ENCODE data around the gene GSDME. TPM values are rescaled to one million over a fixed set of nuclear protein-coding genes. Genes with fewer than 3 reads are reported as not detected.

GSDME gene
- 2.8 TPM for polyA plus RNA-seq (2013, experiment 1 of 2)
- polyA plus RNA-seq (2013, experiment 2 of 2) = 3.0 TPM

- no peak within 1 kb of the TSS for H4K5ac ChIP-seq (ENCODE audit: low read length)
- peak within 1 kb of the TSS; percentile 25 for H3K18ac ChIP-seq (ENCODE audit: low read length)
- peak within 1 kb of the TSS; percentile 80 for H3K23ac ChIP-seq (ENCODE audit: low read length)
- WGBS (ENCODE audit: extremely low coverage, insufficient coverage, low lambda C conversion rate) = no CpG with 5 or more reads among the region's 81 CpGs
- H3K27ac ChIP-seq (ENCODE audit: low read depth, low read length) = no peak within 1 kb of the TSS
- DNase-seq = peak; percentile 62
- peaks cover 15% of the 10 kb centered on the region for H3K27me3 ChIP-seq (ENCODE audit: insufficient read depth, low read length, poor library complexity)
- H2BK120ac ChIP-seq (ENCODE audit: low read depth, low read length) = no peak within 1 kb of the TSS
- peak within 1 kb of the TSS; percentile 88 for H3K56ac ChIP-seq (ENCODE audit: low read length)
- no peaks in the 10 kb centered on the region for H3K79me2 ChIP-seq (ENCODE audit: control insufficient read depth, insufficient read depth, low read length)
- H3K4me3 ChIP-seq (ENCODE audit: low read length) = peak within 1 kb of the TSS; percentile 56
- H2AK5ac ChIP-seq (ENCODE audit: low read length) = no peak within 1 kb of the TSS
- peak within 1 kb of the TSS; percentile 22 for H3K4ac ChIP-seq (ENCODE audit: low read depth, low read length)
- H3K36me3 ChIP-seq (ENCODE audit: control insufficient read depth, insufficient read depth, low read length) = no peaks in the 10 kb centered on the region
- H3K79me1 ChIP-seq (ENCODE audit: low read length) = no peaks in the 10 kb centered on the region
- H3K9ac ChIP-seq (ENCODE audit: low read length) = peak within 1 kb of the TSS; percentile 74
- H3K4me1 ChIP-seq (ENCODE audit: control insufficient read depth, low read depth, low read length) = no peaks in the 10 kb centered on the region
- no peak within 1 kb of the TSS for H4K8ac ChIP-seq (ENCODE audit: low read depth, low read length)
- H3K4me2 ChIP-seq (ENCODE audit: low read length) = peak within 1 kb of the TSS; percentile 78
- no peak within 1 kb of the TSS for H2BK5ac ChIP-seq (ENCODE audit: low read length)
- no peak within 1 kb of the TSS for H2BK15ac ChIP-seq (replicated peaks; ENCODE audit: low read depth)
Observed at GRCh38 chr7:24757353-24758275, at the start of gene GSDME. GSDME (minus strand) TSS chr7:24757464; CDS start chr7:24749774, 7,690 bp downstream.

GRCh38 chr7:24802300-24802699 is 45.0 kb upstream of the GSDME start:
- H3K4me3 ChIP-seq (ENCODE audit: low read length) = no peak overlapping the region
- H3K27ac ChIP-seq (ENCODE audit: low read depth, low read length) = no peak overlapping the region
- H3K36me3 ChIP-seq (ENCODE audit: control insufficient read depth, insufficient read depth, low read length) = peaks cover 1% of the 10 kb centered on the region
- H3K9ac ChIP-seq (ENCODE audit: low read length) = no peak overlapping the region
- H2BK5ac ChIP-seq (ENCODE audit: low read length) = no peak overlapping the region
- no peaks in the 10 kb centered on the region for H3K27me3 ChIP-seq (ENCODE audit: insufficient read depth, low read length, poor library complexity)
- H3K79me2 ChIP-seq (ENCODE audit: control insufficient read depth, insufficient read depth, low read length) = no peaks in the 10 kb centered on the region
- H3K4ac ChIP-seq (ENCODE audit: low read depth, low read length) = no peak overlapping the region
- H4K8ac ChIP-seq (ENCODE audit: low read depth, low read length) = no peak overlapping the region
- no peaks in the 10 kb centered on the region for H3K4me1 ChIP-seq (ENCODE audit: control insufficient read depth, low read depth, low read length)
- H2AK5ac ChIP-seq (ENCODE audit: low read length) = no peak overlapping the region
- H3K4me2 ChIP-seq (ENCODE audit: low read length) = no peak overlapping the region
- no peak overlapping the region for H3K56ac ChIP-seq (ENCODE audit: low read length)
- H4K5ac ChIP-seq (ENCODE audit: low read length) = no peak overlapping the region
- H3K18ac ChIP-seq (ENCODE audit: low read length) = no peak overlapping the region
- H3K23ac ChIP-seq (ENCODE audit: low read length) = no peak overlapping the region
- no peak overlapping the region for H2BK15ac ChIP-seq (replicated peaks; ENCODE audit: low read depth)
- no CpG with 5 or more reads among the region's 5 CpGs for WGBS (ENCODE audit: extremely low coverage, insufficient coverage, low lambda C conversion rate)
- DNase-seq = no peak
- H2BK120ac ChIP-seq (ENCODE audit: low read depth, low read length) = no peak overlapping the region
- H3K79me1 ChIP-seq (ENCODE audit: low read length) = no peaks in the 10 kb centered on the region

GRCh38 chr7:24801883-24802282 is 44.6 kb upstream of the GSDME start:
- no peak overlapping the region for H2AK5ac ChIP-seq (ENCODE audit: low read length)
- H3K9ac ChIP-seq (ENCODE audit: low read length) = no peak overlapping the region
- DNase-seq = no peak
- H3K4me3 ChIP-seq (ENCODE audit: low read length) = no peak overlapping the region
- no peaks in the 10 kb centered on the region for H3K79me1 ChIP-seq (ENCODE audit: low read length)
- H3K23ac ChIP-seq (ENCODE audit: low read length) = no peak overlapping the region
- no peak overlapping the region for H3K4me2 ChIP-seq (ENCODE audit: low read length)
- no CpG with 5 or more reads among the region's 2 CpGs for whole genome bisulfite sequencing (ENCODE audit: extremely low coverage, insufficient coverage, low lambda C conversion rate)
- no peak overlapping the region for H3K27ac ChIP-seq (ENCODE audit: low read depth, low read length)
- no peak overlapping the region for H3K4ac ChIP-seq (ENCODE audit: low read depth, low read length)
- H4K8ac ChIP-seq (ENCODE audit: low read depth, low read length) = no peak overlapping the region
- no peak overlapping the region for H3K56ac ChIP-seq (ENCODE audit: low read length)
- no peak overlapping the region for H2BK15ac ChIP-seq (replicated peaks; ENCODE audit: low read depth)
- H4K5ac ChIP-seq (ENCODE audit: low read length) = no peak overlapping the region
- no peak overlapping the region for H2BK5ac ChIP-seq (ENCODE audit: low read length)
- H3K27me3 ChIP-seq (ENCODE audit: insufficient read depth, low read length, poor library complexity) = no peaks in the 10 kb centered on the region
- H3K4me1 ChIP-seq (ENCODE audit: control insufficient read depth, low read depth, low read length) = no peaks in the 10 kb centered on the region
- peaks cover 1% of the 10 kb centered on the region for H3K36me3 ChIP-seq (ENCODE audit: control insufficient read depth, insufficient read depth, low read length)
- H2BK120ac ChIP-seq (ENCODE audit: low read depth, low read length) = no peak overlapping the region
- no peaks in the 10 kb centered on the region for H3K79me2 ChIP-seq (ENCODE audit: control insufficient read depth, insufficient read depth, low read length)
- H3K18ac ChIP-seq (ENCODE audit: low read length) = no peak overlapping the region

- Histone ChIP-seq H3K9ac (ENCODE audit: low read length) (no peak overlapping the region), H3K23ac (ENCODE audit: low read length) (no peak overlapping the region), H3K4me3 (ENCODE audit: low read length) (no peak overlapping the region), H3K4me2 (ENCODE audit: low read length) (no peak overlapping the region), H3K36me3 (ENCODE audit: control insufficient read depth, insufficient read depth, low read length) (peaks cover 1% of the 10 kb centered on the region), H3K56ac (ENCODE audit: low read length) (no peak overlapping the region), H3K79me2 (ENCODE audit: control insufficient read depth, insufficient read depth, low read length) (no peaks in the 10 kb centered on the region), H2BK120ac (ENCODE audit: low read depth, low read length) (no peak overlapping the region), H3K27me3 (ENCODE audit: insufficient read depth, low read length, poor library complexity) (no peaks in the 10 kb centered on the region), H3K79me1 (ENCODE audit: low read length) (no peaks in the 10 kb centered on the region), H4K5ac (ENCODE audit: low read length) (no peak overlapping the region), H2BK15ac (replicated peaks; ENCODE audit: low read depth) (no peak overlapping the region), H3K4ac (ENCODE audit: low read depth, low read length) (no peak overlapping the region), H2AK5ac (ENCODE audit: low read length) (no peak overlapping the region), H3K4me1 (ENCODE audit: control insufficient read depth, low read depth, low read length) (no peaks in the 10 kb centered on the region), H3K18ac (ENCODE audit: low read length) (no peak overlapping the region), H4K8ac (ENCODE audit: low read depth, low read length) (no peak overlapping the region), H3K27ac (ENCODE audit: low read depth, low read length) (no peak overlapping the region), H2BK5ac (ENCODE audit: low read length) (no peak overlapping the region)
- WGBS (ENCODE audit: extremely low coverage, insufficient coverage, low lambda C conversion rate) = no CpG with 5 or more reads among the region's 9 CpGs
- no peak for DNase-seq
Observed at GRCh38 chr7:24800667-24801066, 43.4 kb upstream of the GSDME start.

GRCh38 chr7:24800073-24800472 is 42.8 kb upstream of the GSDME start:
- H3K4me1 ChIP-seq (ENCODE audit: control insufficient read depth, low read depth, low read length) = no peaks in the 10 kb centered on the region
- H3K18ac ChIP-seq (ENCODE audit: low read length) = no peak overlapping the region
- no peak overlapping the region for H4K5ac ChIP-seq (ENCODE audit: low read length)
- no peak overlapping the region for H2BK120ac ChIP-seq (ENCODE audit: low read depth, low read length)
- no peak overlapping the region for H3K56ac ChIP-seq (ENCODE audit: low read length)
- no peak overlapping the region for H3K4ac ChIP-seq (ENCODE audit: low read depth, low read length)
- H4K8ac ChIP-seq (ENCODE audit: low read depth, low read length) = no peak overlapping the region
- H3K27ac ChIP-seq (ENCODE audit: low read depth, low read length) = no peak overlapping the region
- H3K4me3 ChIP-seq (ENCODE audit: low read length) = no peak overlapping the region
- no peak overlapping the region for H3K23ac ChIP-seq (ENCODE audit: low read length)
- H2BK5ac ChIP-seq (ENCODE audit: low read length) = no peak overlapping the region
- DNase-seq = no peak
- no peak overlapping the region for H2AK5ac ChIP-seq (ENCODE audit: low read length)
- H2BK15ac ChIP-seq (replicated peaks; ENCODE audit: low read depth) = no peak overlapping the region
- no peaks in the 10 kb centered on the region for H3K27me3 ChIP-seq (ENCODE audit: insufficient read depth, low read length, poor library complexity)
- H3K36me3 ChIP-seq (ENCODE audit: control insufficient read depth, insufficient read depth, low read length) = peaks cover 1% of the 10 kb centered on the region
- H3K9ac ChIP-seq (ENCODE audit: low read length) = no peak overlapping the region
- H3K79me1 ChIP-seq (ENCODE audit: low read length) = no peaks in the 10 kb centered on the region
- no peaks in the 10 kb centered on the region for H3K79me2 ChIP-seq (ENCODE audit: control insufficient read depth, insufficient read depth, low read length)
- WGBS (ENCODE audit: extremely low coverage, insufficient coverage, low lambda C conversion rate) = no CpG with 5 or more reads among the region's 6 CpGs
- no peak overlapping the region for H3K4me2 ChIP-seq (ENCODE audit: low read length)

Data from mesendoderm (in vitro differentiated cells).